Ovary (tissue), 3 donors: Measurements from ENCODE around the gene SEC24C.

Experiments used
- EP300 ChIP-seq: sonication (generic); formaldehyde crosslinking; IDR thresholded peaks from one replicate; pipeline ENCODE4 v1.6.1; 2017; ENCODE audit warnings: antibody characterized with exemption
- POLR2A ChIP-seq: fragments of 450-650 bp; IDR thresholded peaks from one replicate; pipeline ENCODE4 v1.6.1; 2017; ENCODE audit warnings: antibody characterized with exemption, mild to moderate bottlenecking, moderate library complexity
- TF ChIP-seq, protein P1 (sequence below), 3 donors: fragments of 450-650 bp in 2 of 3; fragments of 200-600 bp in 1 of 3; IDR thresholded peaks; one replicate each; pipeline versions ENCODE4 v1.5.1 to v1.8.0; 2016 to 2022; ENCODE audit warnings: antibody characterized with exemption in 3 of 3, mild to moderate bottlenecking in 1 of 3
- donor health status: DM: no; HTN: no; CAD: no.

DNA sequence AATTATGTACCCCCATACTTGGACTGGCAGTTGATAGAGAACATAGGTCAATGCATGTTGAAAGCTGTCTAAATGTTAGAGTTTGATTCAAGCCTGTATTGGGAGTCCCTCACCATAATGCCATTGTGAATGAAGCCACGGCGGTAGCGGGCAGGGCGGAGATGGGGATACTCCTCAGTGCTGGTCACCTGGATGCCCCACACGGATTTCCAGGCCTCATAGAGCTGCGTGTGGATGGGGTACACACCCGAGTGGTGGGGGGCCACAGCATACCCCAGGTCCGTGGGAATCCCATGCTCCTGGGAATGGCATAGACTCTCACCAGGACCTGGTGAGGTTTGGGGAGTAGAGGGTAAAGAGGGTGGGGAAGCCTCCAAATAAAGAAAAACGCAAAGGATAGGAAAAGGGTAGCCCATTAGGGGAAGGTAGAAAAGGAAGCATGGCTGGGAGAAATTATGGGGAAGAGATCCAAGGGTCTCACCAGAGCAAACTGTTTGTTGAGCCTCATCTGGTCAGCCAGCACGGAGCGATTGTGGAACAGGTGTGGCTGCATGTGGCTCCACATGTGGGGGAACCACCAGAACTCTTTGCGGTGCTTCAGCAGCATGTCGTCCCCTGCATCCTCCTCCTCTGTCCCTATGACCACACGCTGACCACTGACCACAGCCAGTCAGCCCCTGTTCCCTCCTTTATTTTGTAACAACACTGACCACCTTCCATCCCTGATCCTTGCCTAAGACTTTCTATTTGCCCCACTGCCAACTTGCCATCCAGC, 62.2 kb downstream of the SEC24C start:
- TF ChIP-seq, protein P1, sequence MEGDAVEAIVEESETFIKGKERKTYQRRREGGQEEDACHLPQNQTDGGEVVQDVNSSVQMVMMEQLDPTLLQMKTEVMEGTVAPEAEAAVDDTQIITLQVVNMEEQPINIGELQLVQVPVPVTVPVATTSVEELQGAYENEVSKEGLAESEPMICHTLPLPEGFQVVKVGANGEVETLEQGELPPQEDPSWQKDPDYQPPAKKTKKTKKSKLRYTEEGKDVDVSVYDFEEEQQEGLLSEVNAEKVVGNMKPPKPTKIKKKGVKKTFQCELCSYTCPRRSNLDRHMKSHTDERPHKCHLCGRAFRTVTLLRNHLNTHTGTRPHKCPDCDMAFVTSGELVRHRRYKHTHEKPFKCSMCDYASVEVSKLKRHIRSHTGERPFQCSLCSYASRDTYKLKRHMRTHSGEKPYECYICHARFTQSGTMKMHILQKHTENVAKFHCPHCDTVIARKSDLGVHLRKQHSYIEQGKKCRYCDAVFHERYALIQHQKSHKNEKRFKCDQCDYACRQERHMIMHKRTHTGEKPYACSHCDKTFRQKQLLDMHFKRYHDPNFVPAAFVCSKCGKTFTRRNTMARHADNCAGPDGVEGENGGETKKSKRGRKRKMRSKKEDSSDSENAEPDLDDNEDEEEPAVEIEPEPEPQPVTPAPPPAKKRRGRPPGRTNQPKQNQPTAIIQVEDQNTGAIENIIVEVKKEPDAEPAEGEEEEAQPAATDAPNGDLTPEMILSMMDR (IDR thresholded peaks at IDR 0.05), result no peak
- TF ChIP-seq POLR2A (no peak), EP300 (no peak)
